Measurements from ENCODE around the gene DGKH.
"Not testable (repeated sequence)": the region's sequence is repeated elsewhere in the genome, so short reads cannot be mapped to it uniquely, and the experiment has no call there.

The DGKH gene

GRCh38 chr13:42110410-42111155, 62.1 kb downstream of the DGKH start:
- no peak for DNase-seq (ENCODE audit: low read depth)

- no peak for DNase-seq (ENCODE audit: low read depth)
Observed at GRCh38 chr13:42112864-42113263, 64.4 kb downstream of the DGKH start.

- no peak for DNase-seq (ENCODE audit: low read depth)
Observed at GRCh38 chr13:42113478-42113877, 65.0 kb downstream of the DGKH start.

DNA sequence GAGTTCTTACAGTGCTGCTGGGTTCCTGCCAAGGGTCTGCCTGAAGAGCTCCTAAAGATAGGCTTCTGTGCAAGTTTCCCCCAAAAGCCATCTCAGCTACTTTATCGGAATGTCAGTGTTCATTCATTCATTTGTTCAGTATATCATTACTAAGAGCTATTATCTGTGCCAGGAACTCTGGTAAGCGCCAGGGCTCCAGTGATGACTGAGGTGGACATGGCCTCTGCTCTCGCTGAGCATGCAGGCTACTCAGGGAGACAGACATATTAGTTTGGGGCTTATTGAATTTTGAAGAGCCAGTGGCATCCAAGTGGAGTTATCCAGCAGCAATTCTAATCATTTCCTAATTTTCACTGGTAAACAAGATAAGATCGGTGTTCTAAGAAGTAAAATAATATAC, 65.8 kb downstream of the DGKH start:
- no peak for DNase-seq (ENCODE audit: low read depth)

DNA sequence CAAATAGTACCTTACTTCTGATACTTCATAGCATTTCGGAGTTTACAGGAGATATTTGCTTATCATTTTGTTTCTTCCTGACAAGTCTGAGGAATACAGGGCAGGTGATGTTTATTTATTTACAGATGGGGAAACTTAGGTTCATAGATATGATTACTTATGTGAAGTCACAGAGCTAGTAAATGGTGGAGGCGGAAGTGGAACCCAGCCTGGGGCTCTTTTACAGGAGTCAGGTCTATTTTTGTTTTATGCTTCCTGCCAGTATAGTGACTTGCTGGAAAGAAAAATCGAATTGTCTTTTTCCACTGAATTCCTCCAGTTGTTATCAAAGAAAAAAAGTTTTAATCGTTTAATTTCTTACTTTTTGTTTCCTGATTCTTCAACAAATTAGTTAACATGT, 66.5 kb downstream of the DGKH start:
- DNase-seq (ENCODE audit: low read depth) = no peak

DNA sequence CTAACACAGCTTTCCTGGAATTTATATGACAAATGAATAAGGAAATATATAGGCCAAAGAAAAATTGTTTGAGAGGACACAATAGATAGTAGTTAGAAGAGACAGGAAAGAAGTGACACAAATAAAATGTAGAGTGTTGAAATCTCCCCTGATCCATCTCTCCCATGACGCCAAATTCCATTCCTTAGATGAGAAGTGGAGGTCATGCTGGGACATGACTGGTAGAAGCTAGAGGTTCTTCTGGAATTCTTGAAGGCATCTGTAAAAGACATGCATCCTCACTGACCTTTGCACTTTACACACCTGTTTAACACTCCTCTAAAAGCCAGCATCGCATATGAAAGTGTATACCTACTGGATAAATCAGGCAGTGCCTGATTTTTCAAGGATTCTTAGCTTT, 67.8 kb downstream of the DGKH start:
- no peak for DNase-seq (ENCODE audit: low read depth)

- no peak for DNase-seq (ENCODE audit: low read depth)
Observed at GRCh38 chr13:42119041-42119440, 70.6 kb downstream of the DGKH start.

GRCh38 chr13:42119875-42120274, 71.4 kb downstream of the DGKH start:
- DNase-seq (ENCODE audit: low read depth) = no peak

DNA sequence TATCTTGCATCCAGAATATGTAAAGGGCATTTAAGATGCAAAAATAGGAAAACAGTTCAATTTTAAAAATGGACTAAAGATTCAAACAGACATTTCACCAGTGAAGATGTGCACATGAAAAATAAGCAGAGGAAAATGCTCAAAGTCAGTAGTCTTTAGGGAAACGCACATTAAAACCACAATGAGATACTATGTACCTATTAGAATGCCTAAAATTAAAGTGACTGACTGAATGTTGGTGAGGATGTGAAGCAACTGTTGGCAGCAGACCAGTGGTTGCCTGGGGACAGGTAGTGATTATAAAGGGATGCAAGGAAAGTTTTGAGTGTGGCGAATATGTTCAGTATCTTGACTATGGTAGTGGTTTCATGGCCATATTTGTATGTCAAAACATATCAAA, 75.2 kb downstream of the DGKH start:
- no peak for DNase-seq (ENCODE audit: low read depth)

DNA sequence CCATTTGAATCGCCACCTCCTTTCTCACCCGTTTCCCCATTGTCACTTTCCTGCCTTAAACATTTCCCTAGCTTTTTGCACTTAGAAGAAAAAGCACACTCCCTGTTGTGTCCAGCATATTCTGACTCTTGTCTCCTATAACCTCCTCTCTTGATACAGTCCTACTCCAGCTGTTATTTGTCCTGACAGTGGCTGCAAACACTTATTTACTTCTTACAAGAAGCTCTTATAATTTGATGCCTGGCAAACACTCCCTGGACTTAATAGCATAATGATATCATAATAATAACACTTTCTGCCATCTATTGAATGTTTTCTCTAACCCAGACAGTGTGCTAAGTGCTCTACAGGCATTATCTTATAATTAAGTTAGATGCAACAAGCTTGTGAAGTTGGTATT, 76.6 kb downstream of the DGKH start:
- no peak for DNase-seq (ENCODE audit: low read depth)

DNA sequence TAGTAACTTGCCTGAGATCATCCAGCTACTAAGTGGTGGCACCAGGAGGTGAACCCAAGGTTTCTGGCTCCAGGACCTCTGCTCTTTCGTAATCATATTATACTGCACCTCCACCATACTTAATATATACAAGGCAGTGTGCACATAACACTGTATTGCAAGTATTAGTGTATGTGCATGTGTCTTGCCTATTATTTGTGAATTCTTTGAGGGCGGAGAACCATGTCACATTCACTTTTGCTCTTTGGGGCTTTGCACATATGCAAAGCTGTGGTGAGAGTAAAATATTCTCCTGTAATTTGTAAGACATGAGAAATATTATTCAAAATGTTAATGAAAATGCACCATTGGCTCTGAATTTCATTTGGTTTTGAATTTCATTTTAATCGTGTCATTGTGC, 78.6 kb downstream of the DGKH start:
- no peak for DNase-seq (ENCODE audit: low read depth)

DNA sequence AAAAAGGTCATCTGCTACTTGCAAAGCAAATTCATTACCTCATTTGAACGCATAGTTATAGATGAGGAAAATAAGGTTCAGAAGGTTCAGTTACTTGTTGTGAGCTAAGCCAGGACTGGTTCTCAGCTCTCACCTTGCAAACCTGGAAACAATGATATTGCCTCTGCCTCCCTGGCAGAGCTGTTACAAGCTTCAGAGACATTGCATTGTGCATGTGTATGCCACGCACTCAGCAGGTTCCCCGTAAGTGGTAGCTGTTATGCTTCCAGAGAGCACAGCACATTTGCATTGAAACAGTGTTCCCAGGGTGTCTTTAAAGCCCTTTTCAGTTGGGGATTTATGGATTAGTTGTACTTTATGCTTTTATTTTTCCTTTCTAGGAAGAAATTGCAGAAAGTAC, 80.6 kb downstream of the DGKH start:
- no peak for DNase-seq (ENCODE audit: low read depth)

- DNase-seq (ENCODE audit: low read depth) = no peak
Observed at GRCh38 chr13:42136518-42136917, 88.1 kb downstream of the DGKH start.

- DNase-seq (ENCODE audit: low read depth) = no peak
Observed at GRCh38 chr13:42137856-42138537, 89.5 kb downstream of the DGKH start.

GRCh38 chr13:42140494-42140893, 92.0 kb downstream of the DGKH start:
- DNase-seq (ENCODE audit: low read depth) = no peak

GRCh38 chr13:42141052-42141451, 92.6 kb downstream of the DGKH start:
- DNase-seq (ENCODE audit: low read depth) = not testable (repeated sequence)

GRCh38 chr13:42146359-42146758, 97.9 kb downstream of the DGKH start:
- no peak for DNase-seq (ENCODE audit: low read depth)

GRCh38 chr13:42148538-42148937, 100.1 kb downstream of the DGKH start:
- no peak for DNase-seq (ENCODE audit: low read depth)

DNA sequence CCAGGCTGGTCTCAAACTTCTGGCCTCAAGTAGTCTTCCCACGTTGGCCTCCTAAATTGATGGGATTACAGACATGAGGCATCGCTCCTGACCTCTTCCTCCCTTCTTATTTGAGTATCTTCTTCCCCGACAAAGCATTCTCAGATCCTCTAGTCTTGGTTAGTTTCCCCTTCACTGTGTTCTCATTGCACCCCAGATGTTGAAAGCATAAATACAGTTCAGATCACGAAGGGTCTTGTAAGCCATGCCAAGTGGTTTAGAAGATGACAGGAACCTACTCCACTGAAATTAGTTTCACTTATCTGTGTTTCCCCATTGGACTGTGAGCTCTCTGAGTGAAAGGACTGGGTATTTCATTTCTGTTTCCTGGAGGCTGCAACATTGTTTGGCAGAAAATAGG, 100.7 kb downstream of the DGKH start:
- no peak for DNase-seq (ENCODE audit: low read depth)

DNA sequence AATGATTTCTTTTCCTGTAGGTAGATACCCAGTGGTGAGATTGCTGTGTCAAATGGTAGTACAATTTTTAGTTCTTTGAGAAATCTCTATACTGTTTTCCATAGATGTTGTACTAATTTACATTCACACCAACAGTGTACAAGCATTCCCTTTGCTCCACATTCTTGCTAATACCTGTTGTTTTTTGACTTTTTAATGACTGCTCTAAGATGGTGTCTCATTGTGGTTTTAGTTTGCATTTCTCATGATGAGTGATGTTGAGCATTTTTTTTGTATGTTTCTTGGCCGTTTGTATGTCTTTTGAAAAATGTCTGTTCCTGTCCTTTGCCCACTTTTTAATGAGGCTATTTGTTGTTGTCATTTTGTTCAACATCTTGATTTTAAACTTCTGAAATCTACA, 103.3 kb downstream of the DGKH start:
- no peak for DNase-seq (ENCODE audit: low read depth)

DNA sequence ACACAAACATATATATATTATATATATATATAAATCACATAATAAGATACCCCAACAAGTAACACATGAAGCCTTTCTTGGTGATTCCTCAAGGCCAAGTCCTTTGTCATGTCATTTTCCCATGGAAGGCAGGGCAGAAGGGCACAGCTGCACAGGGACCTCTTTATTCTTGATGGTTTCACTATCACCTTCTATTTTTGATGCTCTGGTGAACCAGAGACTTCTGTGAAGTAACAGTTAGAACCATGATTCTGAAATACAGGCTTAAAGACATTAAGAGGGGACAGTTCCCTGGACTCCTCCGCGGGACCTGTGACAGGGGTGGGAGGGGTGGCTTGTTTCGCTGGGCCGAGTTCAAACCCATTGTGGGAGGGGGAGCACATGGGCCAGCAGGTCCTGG, 104.0 kb downstream of the DGKH start:
- DNase-seq (ENCODE audit: low read depth) = no peak

DNA sequence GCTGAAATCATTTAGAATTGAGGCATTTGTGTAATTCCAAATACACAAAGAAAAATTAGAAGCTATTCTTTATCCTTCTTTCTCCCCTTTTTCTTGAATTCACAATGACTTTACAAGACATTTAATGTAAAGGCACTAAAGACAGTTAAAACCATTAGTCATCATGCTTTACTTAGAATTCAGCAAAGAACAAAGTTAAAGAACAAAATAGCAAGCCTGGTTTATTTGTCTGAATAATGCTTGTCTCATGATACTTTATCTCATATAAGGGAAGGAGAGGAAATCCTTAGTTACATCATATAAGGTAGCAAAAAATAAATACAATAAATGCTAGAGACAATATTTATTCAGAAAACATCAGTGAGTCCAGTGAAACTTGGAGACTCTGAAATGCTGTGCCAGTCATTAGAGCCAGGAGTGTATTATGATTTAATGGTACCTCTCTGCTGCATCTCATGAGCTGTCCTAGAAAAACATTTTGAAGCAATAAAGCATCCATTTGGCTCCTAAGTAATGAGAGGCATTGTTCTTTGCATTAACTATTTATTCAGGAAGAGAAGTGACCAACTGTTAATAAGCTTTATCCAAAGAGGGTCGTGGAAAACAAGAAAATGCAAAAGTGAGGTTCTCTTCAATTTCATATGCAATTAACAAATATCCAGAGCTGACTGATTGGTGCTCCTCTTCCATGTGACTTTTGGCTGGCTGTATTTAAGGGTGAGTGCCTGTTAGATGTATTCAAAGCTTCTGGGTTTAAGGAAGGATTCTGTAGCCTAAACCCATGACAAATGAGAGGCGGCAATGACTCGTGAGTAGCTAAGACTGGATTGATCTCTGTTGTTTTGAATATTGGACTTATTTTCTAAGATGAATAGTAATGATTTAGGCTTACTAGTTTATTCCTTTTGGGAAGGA, 105.0 kb downstream of the DGKH start:
- DNase-seq (ENCODE audit: low read depth) = no peak

- no peak for DNase-seq (ENCODE audit: low read depth)
Observed at GRCh38 chr13:42155251-42155650, 106.8 kb downstream of the DGKH start.

Measured in stimulated activated CD8-positive, alpha-beta memory T cell treated with anti-CD3 and anti-CD28 coated beads, Interleukin-15, amount 100 ng/mL, for 24 hours (primary cell).